ENCODE results near the gene HDAC10.
A peak's percentile ranks its signal among the peaks of the same experiment; 100 is the strongest.
"Not testable (repeated sequence)": the region's sequence is repeated elsewhere in the genome, so short reads cannot be mapped to it uniquely, and the experiment has no call there.

HDAC10 gene

DNA sequence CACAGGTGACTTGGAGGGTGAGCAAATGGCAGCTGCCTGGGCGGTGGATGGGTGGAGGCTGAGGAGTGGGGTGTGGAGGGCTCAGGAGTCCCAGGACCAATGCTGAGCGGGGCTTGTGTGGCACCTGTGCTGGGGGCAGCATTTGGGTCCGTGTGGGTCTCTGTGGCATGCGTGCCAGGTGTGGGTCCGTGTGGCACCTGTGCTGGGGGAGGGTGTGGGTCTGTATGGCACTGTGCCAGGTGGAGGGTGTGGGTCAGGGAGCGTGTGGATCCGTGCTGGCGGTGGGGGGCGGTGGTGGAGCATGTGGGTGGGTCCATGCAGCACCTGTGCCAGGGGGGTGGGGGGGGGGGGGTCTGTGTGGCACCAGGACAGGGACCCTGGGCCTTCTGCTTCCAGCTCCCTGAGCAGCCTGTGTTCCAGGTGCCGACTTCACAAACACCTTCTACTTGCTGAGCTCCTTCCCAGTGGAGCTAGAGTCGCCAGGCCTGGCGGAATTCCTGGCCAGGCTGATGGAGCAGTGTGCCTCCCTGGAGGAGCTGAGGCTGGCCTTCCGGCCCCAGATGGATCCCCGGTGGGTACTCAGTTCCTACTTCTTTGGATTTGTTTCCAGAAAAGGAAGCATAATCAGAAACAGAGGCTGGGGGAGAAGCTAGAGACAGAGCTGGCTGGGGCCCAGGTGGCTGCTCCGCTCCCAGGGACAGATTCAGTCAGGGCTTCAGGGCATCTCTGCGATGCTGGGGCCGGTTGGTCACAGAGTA lies 35.6 kb downstream of the HDAC10 start:
- DNase-seq: no peak

DNA sequence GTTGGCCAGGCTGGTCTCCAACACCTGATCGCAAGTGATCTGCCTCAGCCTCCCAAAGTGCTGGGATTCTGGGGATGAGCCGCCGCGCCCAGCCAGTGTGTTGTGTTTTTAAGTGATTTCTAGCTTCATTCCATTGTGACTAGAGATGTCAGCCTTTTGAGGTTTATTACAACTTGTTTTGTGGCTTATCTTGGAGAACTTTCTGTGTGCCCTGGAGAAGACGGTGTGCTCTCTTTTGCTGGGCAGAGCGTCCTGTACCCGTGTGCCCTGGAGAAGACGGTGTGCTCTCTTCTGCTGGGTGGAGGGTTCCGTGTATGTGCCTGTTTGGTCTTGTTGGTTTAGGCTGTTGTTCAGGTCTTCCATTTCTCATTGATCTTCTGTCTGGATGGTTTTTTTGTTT lies 37.8 kb downstream of the HDAC10 start:
- no peak for DNase-seq

DNA sequence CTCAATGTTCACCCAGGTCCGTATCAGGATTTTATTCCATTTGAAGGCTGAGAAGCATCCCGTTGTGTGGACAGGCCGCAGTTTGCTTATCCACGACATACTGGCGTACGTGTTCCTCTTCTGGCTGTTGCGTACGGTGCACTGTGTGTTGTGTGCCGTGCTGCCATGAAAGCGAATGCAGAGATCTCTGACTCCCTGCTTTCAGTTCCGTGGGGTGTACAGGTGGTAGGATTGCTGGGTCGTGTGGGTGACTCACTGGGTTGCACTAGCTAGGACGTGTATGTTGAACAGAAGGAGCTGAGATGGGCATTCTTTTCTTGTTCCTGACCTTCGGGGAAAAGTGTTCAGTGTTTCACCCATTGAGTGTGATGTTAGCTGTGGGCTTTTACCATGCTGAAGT lies 39.9 kb downstream of the HDAC10 start:
- DNase-seq: no peak

DNA sequence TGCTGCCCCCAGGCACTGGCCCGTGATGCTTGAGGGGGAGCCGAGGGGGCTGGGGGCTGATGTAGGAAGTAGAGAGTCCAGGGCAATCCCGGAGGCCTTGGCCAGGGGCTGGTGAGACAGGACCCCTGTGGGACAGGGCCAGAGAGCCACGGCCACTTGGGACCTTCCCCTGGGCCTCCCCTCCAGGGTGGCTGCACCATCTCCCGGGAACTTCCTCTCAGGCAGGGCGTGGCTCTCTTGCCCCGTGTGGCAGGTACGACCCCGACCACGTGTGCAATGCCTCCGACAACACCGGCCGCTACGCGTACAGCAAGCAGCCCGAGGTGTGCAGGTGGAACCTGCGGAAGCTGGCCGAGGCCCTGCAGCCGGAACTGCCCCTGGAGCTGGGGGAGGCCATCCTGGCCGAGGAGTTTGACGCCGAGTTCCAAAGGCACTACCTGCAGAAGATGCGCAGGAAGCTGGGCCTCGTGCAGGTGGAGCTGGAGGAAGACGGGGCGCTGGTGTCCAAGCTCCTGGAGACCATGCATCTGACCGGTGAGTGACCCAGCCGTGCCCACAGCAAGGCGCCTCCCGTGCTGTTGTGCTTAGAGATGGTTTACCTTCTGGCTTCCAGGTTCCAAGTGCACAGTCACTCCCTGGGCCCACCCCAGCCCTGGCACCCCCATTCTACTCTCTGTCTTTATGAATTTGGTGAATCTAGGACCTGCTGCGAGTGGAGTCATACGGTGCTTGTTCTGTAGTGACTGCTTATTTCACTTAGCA lies 40.5 kb downstream of the HDAC10 start:
- no peak for DNase-seq

DNA sequence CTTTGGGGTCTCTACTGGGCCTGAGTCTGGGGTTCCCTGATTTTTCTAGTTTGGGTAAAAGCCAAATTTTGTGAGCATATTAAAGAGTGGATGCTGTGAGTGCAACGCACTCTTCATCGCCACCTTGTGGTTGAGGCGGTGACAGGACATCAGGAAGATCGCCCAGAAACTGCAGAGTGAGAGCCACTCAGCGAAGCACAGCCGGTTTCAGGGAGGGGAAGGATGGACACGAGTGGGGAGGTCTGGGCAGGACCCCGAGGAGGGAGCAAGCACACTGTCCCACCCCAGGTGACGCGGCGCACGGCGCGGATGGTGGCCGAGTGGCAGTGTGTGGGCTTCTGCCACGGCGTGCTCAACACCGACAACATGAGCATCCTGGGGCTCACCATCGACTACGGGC lies 41.2 kb downstream of the HDAC10 start:
- peak; percentile 79 for DNase-seq

DNA sequence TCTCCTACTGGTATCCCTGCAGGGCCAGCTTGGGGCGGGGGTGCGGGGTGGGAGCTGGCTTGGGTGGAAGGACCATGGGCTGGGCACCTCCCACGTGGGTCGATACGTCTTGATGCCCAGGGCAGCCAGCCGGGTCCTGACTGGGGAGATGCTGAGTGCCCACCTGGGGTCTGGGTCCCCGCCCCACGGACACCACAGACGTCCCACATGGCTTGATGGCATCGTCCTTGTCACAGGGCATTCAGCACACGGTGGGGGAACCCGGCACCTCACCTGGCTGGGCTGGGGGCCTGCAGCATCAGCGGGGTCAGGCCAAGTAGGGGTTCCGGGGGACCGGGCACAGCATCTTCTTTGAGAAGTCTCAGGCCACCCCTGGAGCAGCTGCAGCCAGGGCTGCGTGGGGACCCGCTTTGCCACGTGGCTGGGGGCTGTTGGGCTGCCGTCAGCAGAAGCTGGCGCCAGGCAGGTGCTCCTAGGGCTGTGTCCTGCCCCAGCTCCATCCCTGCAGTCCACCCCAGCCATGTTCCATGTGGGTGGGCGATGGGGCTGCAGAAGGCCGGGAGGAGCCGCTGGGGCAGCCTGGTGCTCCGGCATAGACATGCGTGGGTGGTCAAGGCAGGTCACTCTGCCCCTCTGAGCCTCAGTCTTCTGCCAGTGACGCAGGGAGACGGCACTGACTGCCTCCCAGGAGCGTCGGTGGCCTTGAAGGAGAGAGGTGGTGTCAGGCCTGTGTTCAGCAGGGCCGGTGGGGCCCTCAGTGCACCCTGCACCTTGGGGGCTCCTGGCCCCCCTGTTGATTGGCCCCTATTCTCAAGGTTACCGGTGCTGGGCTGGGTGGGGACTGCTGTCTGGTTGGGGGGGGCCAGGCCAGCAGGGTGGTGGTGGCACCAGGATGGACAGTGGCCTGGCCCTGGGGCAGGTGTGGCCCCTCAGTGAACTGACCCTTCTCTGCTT lies 41.8 kb downstream of the HDAC10 start:
- peak; percentile 23 for DNase-seq

DNA sequence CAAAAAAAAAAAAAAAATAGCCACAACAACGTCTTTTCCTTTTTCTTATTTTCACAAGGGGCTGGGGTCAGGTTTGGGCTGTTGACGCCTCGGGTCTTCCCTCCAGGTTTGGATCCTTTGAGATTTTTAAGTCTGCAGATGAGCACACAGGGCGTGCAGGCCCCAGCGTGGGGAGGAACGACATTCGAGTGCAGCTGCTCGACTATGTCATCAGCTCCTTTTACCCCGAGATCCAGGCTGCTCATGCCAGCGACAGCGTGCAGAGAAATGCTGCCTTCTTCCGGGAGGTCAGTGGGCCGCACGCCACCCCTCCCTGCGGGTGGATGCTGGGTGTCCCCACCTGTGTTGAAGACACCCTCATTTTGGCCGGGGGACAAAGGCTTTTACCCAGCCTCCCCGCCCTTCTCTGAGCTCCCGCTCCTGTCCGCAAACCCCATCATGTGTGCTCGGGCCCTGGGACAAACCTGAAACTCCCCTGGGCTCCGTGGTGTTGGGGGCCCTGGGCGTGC lies 42.6 kb downstream of the HDAC10 start:
- no peak for DNase-seq

DNA sequence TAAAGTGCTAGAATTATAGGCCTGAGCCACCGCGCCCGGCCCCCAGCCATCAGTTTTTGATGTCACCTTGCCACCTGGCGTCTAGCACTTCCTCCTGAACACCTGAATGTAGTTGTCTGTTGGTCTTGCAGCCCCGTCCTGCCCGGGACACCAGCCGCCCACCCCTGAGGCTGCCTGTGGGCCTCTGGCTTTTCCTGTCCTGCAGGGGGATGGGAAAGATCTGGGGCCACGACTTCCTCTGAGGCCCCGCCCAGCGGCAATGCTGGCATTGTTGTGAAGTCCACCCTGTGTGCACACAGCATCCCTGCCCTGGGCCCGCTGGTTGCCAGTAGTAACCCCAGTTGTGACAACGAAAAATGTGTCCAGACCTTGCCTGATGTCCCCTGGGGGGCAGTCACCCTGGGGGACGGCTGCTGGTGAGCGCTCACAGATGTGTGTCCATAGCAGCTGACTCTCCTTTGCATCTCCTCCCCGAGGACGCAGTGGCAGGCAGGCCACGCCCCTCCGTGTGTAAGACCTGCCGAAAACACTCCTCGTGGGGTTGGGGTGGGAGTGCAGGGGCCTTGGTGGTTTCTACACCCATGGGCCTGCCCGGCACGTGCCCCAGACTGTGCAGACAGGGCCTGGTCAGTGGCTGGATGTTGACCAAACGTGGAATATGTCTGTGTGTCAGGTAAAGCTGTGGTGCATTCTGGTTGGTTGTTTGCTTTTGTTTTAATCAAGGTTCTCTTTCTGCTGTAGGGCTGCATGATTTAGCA lies 43.5 kb downstream of the HDAC10 start:
- DNase-seq: no peak

DNA sequence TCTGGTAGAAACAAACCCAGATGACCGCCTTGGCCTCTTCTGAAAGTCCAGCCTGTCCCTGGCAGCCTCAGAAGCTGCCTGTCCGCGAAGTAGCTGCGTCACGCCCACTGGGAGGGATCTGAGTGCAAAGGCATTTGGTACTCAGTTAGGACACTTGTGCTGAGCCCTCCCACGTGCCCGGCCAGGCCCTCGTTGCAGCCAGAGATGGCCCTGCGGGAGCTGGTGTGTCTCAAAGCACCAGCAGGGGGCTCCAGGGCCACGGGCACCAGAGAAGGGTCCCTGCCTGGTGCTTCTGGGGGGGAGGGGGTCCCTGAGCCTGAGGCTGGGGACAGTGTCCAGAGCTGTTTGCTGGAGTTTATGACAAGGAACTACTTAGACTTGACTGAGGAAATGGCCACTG lies 44.5 kb downstream of the HDAC10 start:
- no peak for DNase-seq

DNA sequence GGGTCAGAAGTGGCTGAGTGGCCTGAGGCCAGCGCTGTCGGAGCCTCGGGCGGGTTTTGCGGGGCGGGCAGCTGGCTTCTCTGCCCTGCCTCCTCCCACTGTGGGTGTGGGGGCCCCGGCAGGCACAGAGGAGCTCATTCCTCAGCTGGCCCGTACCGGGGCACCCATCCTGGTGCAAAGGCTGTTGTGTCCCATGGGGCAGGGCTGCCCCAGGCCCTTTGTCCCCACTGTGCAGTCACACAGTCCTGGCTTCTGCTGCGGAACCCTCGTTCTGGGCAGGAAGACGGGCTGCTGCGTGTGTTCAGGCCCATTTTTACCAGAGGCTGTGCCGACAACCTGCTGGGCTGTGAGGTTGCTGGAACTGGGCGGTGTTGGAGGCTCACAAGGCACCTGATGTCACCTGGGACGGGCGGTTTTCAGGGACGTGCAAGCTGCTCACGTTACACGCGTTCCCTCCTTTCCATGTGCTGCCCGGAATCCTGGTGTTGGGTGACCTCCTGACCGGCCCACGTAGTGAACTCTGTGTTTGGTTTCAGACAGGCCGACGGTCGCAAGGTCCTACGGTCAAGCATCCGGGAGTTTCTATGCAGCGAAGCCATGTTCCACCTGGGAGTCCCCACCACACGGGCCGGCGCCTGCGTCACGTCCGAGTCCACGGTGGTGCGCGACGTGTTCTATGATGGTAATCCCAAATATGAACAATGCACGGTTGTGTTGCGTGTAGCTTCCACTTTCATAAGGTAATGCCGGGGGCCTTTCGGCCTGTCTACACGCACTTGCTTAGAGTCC lies 45.1 kb downstream of the HDAC10 start:
- DNase-seq: no peak

DNA sequence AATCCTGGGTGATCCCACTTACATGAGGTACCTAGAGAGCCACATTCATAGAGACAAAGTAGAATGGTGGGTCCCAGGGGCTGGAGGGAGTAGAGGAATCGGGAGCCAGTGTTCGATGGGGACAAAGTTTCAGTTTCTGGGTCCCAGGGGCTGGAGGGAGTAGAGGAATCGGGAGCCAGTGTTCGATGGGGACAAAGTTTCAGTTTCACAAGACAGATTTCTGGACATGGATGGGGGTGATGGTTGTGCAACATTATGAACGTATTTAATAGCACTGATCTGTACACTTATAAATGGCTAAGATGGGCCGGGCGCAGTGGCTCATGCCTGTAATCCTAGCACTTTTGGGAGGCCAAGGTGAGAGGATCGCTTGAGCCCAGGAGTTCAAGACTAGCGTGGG lies 46.1 kb downstream of the HDAC10 start:
- DNase-seq: not testable (repeated sequence)

DNA sequence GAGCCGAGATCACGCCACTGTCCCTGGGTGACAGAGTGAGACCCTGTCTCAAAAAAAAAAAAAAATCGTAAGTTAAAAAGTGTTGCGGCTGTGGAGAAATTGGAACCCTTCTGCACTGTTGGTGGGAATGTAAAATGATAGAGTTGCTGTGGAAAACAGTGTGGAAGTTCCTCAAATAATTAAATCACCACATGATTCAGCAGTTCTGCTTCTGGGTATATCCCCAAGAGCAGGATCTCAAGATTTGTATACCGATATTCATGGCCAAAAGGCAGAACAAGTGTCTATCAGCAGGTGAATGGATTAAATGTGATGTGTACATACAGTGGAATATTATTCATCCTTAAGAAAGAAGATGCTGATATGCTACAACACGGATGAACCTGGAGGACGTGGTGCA lies 46.5 kb downstream of the HDAC10 start:
- DNase-seq: no peak

DNA sequence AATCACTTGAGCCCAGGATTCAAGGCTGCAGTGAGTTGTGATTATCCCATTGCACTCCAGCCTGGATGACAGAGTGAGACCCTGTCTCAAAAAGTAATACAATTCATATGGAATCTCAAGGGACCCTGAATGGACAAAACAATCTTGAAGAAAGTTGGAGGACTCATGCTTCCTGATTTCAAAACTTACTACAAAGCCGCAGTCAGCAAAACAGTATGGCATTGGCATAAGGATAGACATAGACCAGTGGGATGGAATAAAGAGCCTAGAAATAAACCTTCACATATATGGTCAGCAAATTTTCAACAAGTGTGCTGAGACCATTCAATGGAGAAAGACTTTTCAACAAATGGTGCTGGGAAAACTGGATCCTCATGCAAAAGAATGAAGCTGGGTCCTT lies 47.8 kb downstream of the HDAC10 start:
- DNase-seq: no peak

DNA sequence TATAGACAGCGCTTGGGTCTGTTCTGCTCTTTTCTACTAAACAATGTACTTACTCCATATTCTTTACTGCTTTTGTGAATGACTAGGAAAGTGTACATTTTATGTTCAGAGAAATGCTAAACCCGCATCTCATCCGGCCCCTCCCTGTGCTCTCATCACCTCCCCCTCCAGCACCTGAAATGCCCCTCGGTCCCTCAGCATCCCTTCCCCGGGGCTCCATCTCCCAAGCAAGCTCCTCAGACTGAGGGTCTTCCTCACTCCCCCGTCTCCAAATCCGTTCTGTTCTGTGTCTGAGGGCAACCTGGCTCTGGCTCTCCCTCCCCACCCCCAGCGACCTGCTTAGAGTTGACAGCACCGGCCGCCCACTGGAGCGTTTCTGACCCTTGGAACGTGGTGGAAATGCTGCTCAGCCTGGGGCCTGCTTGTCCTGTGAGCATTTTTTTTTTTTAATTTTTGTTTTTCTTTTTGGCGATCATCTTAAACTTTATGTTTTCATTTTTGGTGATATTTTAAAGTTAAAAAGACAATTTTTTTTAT lies 48.9 kb downstream of the HDAC10 start:
- no peak for DNase-seq

DNA sequence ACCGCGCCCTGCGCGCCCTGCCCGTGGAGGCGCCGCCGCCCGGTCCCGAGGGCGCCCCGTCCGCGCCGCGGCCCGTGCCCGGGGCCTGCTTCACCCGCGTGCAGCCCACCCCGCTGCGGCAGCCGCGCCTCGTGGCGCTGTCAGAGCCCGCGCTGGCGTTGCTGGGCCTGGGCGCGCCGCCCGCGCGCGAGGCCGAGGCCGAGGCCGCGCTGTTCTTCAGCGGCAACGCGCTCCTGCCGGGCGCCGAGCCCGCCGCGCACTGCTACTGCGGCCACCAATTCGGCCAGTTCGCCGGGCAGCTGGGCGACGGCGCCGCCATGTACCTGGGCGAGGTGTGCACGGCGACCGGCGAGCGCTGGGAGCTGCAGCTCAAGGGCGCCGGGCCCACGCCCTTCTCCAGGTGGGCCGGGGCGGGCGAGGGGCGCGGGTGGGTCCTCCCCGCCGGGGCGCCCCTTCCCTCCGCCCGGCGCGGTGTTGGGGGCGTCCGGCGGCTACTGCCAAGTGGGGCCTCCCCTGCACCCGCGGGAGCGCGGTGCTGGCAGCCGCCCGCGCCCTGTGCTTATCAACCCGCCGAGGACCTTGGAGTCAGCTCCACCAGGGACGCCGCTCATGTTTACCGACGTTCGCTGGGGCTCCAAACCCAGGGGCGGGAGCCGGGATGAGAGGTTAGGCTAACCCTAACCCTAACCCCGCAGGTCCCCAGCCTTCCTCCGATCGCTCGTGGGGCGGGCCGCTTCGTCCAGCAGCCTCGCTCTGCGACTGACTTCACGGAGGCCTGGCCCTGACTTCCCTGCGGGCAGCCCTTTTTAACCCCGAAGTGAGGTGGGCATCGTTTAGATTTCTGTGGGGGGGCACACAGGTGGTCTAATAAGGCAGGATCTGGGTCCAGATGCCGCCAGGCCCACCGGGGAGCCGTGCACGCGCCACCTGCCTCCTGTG lies 49.6 kb downstream of the HDAC10 start:
- no peak for DNase-seq

DNA sequence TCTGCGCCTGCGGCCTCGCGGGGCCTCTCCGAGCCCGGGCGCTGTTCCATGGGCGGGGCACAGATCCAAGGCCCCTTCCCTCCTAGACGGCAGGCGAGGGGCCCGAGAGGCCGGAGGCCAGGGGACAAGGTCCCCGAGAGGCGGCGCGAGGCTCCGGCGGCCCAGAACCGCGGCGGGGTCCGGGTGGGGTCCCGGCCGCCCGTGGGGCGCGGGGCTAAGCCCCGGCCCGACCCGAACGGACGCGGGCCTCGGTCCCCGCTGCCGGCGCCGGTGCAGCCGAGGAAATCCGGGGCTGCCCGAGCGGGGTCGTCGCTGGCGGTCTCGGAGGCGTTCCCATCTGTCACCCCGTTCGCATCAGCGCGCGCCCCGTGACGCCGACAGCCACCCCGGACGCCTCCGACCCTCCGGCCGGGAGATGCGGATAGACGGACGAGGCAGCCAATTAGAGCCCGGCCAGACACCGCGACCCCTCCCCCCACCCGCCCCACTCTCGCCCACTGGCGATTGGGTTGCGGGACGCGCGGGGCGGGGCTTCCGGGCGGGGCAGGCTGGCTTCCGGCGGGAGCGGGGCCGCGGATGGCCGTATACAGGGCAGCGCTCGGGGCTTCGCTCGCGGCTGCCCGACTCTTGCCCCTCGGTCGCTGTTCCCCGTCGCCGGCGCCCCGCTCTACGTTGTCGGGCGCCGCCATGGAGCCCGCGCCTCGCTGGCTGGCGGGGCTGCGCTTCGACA lies 50.4 kb downstream of the HDAC10 start, which contains the start of gene SELENOO:
SELENOO (plus strand) TSS at position 551 of the 730 bp plus-strand sequence; CDS start at position 577, 26 bp downstream.
- peak; percentile 94 for DNase-seq

DNA sequence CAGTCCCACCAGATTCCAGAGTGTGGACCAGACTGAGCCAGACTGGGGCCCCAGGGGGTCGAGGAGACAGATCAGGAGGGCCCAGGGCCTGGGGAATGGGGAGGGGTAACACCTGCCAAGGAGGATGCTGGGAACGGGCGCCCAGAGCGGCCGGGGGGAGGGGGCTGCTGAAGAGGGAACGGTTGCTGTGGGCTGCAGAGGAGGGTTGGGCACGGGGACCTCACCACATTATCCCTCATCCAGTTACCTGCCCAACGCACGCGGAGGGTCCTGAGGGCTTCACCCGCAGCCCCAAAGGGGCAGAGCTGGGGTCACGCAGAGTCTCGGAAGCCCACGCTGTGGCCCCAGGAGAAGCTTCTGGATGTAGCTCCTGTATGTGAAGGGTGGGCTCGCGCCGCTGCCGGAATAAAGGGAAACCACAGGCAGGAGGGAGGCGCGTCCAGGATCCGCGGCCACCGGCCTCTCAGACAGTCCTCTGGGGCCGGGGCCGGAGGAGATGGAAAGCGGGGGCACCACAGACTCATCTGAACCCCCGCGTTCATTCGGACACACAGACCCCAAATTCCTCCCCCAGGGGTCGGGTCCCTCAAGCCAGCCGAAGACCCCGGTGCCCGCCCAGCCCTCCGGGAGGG lies 51.1 kb downstream of the HDAC10 start:
- DNase-seq: no peak

DNA sequence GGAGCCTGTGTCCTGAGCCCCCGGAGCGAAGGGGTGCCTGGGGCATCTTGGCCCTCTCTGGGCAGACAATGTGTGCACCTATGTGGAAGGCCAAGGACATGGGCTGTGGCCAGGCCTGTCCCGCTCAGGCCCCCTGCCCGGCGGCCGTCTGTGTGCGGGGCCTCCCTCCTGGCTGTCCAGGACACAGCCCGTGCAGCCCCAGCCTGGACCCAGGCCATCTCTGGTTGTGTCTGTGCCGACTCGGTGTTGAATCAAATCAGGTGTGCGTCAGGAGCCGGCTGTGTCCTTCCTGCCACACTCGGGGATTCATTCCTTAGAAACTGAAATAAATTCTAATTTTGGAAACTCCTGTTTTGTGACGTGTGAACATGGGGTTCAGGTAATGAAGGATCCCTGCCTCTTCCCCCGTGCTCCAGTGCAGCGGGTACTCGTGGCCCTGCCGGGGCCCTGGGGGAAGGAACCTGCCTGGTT lies 51.8 kb downstream of the HDAC10 start:
- no peak for DNase-seq

DNA sequence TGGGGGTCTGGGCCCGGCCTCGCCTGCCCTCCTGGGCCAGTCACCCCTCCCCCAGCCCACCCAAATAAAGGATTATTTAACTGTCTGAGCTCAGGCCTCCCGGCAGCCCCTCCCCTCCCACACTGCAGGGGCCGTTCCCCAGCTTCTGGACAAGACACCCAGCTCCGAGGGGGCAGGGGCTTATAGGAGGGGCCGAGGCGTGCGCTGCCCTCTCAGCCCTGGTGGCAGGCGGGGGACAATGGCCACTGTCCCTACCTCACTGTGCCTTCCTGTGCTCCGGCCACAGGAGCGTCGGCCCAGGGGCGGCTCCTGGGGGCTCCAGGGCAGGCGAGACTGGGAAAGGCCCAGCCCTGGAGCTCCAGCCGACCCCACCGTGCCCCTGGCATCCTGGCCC lies 52.4 kb downstream of the HDAC10 start:
- no peak for DNase-seq

Measured in stimulated activated CD8-positive, alpha-beta memory T cell treated with anti-CD3 and anti-CD28 coated beads, Interleukin-4, amount 100 ng/mL, for 48 hours (primary cell).